BLaER1 (cell line): ENCODE results near the gene EEPD1.
A peak's percentile ranks its signal among the peaks of the same experiment; 100 is the strongest.
"Not testable (repeated sequence)": the region's sequence is repeated elsewhere in the genome, so short reads cannot be mapped to it uniquely, and the experiment has no call there.

Experiments used
- H3K27ac ChIP-seq: shearing (Covaris generic); formaldehyde crosslinking; 2 replicates; pipeline ENCODE4 v1.8.1; 2022
- H3K27me3 ChIP-seq: shearing (Covaris generic); formaldehyde crosslinking; 2 replicates; pipeline ENCODE4 v1.8.1; 2022
- H3K36me3 ChIP-seq: shearing (Covaris generic); formaldehyde crosslinking; 2 replicates; pipeline ENCODE4 v1.8.1; 2022
- H3K4me1 ChIP-seq: shearing (Covaris generic); formaldehyde crosslinking; 2 replicates; pipeline ENCODE4 v1.8.1; 2022
- H3K4me2 ChIP-seq: shearing (Covaris generic); formaldehyde crosslinking; 2 replicates; pipeline ENCODE4 v1.8.1; 2022
- H3K4me3 ChIP-seq: shearing (Covaris generic); formaldehyde crosslinking; 2 replicates; pipeline ENCODE4 v1.8.1; 2022
- H3K9ac ChIP-seq: shearing (Covaris generic); formaldehyde crosslinking; 2 replicates; pipeline ENCODE4 v1.8.1; 2022
- H3K9me3 ChIP-seq: shearing (Covaris generic); formaldehyde crosslinking; 2 replicates; pipeline ENCODE4 v1.8.1; 2022
- H4K20me1 ChIP-seq: shearing (Covaris generic); formaldehyde crosslinking; 2 replicates; pipeline ENCODE4 v1.8.1; 2022
- Cebpa-rat ChIP-seq: shearing (Covaris generic); IDR thresholded peaks from 2 replicates; pipeline ENCODE4 v1.8.1; 2022

Gene EEPD1

DNA sequence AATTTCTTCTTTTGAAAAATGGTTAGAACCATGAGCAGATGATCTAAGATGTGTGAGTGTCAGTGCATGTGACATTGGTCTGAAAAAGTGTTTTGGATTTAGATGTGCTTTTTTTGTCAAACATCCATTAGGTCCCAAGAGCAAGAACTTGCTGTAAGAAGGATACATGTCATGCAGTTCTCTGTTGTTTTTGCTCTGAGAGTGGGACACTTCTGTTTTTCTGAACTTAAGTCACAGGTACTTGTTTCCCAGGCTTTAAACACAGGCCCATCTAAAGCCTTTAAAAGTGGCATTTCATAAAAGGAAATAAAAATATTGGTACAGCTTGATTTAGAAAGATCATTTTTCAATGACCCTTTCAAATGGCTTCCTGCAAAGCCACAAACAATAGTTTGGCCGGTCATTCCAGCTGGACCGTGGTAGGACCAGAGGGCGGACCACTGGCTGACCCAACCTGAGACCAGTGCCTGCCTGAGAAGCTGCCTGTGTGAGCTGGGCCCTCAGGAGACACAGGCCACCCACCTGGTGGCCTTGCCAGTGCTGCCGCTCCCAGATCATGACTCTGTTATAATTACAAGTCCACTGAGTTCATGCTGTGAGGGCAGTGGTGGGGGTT is 92.7 kb downstream of the EEPD1 start:
- Histone ChIP-seq H3K27me3 (no peaks in the 10 kb centered on the region), H3K36me3 (no peaks in the 10 kb centered on the region), H3K4me1 (no peaks in the 10 kb centered on the region), H3K9me3 (no peaks in the 10 kb centered on the region), H4K20me1 (no peaks in the 10 kb centered on the region), H3K4me2 (no peak overlapping the region), H3K4me3 (no peak overlapping the region), H3K9ac (no peak overlapping the region), H3K27ac (no peak overlapping the region)
- no peak for TF ChIP-seq Cebpa-rat

DNA sequence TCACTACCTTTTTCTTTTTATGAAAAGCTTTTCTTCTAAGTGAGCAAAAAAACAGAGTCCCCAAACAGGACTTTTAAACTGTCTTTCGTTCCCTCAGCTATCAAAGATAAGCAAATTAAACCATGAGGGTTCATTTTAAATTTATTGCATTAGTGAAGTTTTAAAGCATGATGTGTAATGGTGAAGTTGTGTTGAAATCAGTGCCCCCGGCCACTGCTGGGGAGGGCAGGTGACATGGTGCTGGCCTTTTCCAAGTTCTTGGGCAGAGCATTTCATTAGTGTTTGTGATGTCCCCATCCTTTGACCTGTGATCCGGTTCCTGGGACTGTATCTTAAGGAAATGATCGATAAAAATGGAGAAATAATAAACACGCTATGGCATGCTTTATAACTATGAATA is 96.0 kb downstream of the EEPD1 start:
- no peak overlapping the region for H3K9ac ChIP-seq
- H3K9me3 ChIP-seq = peaks cover 2% of the 10 kb centered on the region; the same call in 1 of the 2 replicates
- no peaks in the 10 kb centered on the region for H4K20me1 ChIP-seq
- H3K4me1 ChIP-seq = no peaks in the 10 kb centered on the region
- no peak overlapping the region for H3K4me3 ChIP-seq
- H3K36me3 ChIP-seq = no peaks in the 10 kb centered on the region
- TF ChIP-seq Cebpa-rat = no peak
- no peak overlapping the region for H3K27ac ChIP-seq
- H3K27me3 ChIP-seq = no peaks in the 10 kb centered on the region
- no peak overlapping the region for H3K4me2 ChIP-seq

DNA sequence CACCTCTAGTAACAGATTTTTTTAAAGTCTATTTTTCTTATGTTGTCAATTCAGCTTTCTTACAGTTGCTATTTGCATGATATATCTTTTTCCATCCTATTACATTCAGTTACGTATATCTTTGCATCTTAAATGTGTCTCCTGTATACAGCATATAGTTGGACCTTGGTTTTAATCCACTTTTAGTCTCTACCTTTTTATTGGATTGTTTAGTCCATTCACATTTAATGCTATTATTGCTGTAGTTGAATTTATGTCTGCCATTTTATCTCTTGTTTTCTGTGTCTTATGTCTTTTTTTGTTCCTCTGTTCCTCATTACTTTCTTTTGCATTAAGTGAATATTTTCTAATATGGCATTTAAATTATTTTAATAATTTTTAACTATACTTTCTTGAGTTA is 100.6 kb downstream of the EEPD1 start:
- Histone ChIP-seq H3K36me3 (no peaks in the 10 kb centered on the region), H3K9me3 (peaks cover 8% of the 10 kb centered on the region), H3K27ac (no peak overlapping the region), H3K4me2 (no peak overlapping the region), H3K4me1 (no peaks in the 10 kb centered on the region), H3K4me3 (no peak overlapping the region), H3K9ac (no peak overlapping the region), H3K27me3 (no peaks in the 10 kb centered on the region), H4K20me1 (no peaks in the 10 kb centered on the region)
- no peak for TF ChIP-seq Cebpa-rat

DNA sequence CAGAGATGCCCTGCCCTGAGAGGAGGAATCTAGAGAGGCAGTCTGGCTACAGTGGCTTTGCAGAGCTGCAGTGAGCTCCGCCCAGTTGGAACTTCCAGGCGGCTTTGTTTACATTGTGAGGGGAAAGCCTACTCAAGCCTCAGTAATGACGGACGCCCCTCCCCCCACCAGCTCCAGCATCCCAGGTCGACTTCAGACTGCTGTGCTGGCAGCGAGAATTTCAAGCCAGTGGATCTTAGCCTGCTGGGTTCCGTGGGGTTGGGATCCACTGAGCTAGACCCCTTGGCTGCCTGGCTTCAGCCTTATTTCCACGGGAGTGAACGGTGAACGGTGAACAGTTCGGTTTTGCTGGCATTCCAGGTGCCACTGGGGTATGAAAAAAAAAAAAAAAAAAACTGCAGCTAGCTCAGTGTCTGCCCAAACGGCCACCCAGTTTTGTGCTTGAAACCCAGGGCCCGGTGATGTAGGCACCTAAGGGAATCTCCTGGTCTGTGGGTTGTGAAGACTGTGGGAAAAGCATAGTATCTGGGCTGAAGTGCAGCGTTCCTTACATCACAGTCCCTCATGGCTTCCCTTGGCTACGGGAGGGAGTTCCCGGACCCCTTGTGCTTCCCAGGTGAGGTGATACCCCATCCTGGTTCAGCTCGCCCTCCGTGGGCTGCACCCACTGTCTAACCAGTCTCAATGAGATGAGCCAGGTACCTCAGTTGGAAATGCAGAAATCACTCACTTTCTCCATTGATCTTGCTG is 105.6 kb downstream of the EEPD1 start:
- H3K4me2 ChIP-seq, H3K9me3 ChIP-seq, H4K20me1 ChIP-seq, H3K36me3 ChIP-seq, H3K9ac ChIP-seq, H3K27me3 ChIP-seq, H3K27ac ChIP-seq, H3K4me3 ChIP-seq: not testable (repeated sequence)
- peaks cover 26% of the 10 kb centered on the region for H3K4me1 ChIP-seq

DNA sequence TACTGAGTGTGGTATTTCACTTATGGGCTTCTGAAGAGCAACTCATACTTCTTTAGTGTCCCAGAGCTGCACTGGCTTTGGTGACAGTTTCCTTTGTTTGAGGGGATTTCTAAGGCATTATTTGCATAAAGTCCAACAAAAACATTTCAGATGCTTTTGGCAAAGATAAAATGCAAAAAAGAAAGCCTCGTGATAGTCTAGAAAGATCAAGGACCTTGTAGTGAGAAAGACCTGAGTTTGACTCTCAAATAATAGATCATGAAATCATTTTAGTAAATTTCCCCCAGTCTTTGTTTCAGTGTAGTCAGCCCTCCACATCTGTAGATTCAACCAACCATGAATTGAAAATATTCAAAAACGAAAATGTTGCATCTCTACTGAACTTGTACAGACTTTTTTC is 107.4 kb downstream of the EEPD1 start:
- H3K4me1 ChIP-seq = peaks cover 35% of the 10 kb centered on the region
- H3K9me3 ChIP-seq = 0 out of 2 replicates have a peak, but pooled peaks cover 3% of the 10 kb centered on the region
- H3K9ac ChIP-seq = peak overlapping the region; percentile 43; the same call in 1 of the 2 replicates
- peak overlapping the region; percentile 35; the same call in 1 of the 2 replicates for H3K27ac ChIP-seq
- no peak overlapping the region for H3K4me3 ChIP-seq
- peak overlapping the region; percentile 26; the same call in 1 of the 2 replicates for H3K4me2 ChIP-seq
- no peaks in the 10 kb centered on the region for H3K36me3 ChIP-seq
- TF ChIP-seq Cebpa-rat = no peak
- no peaks in the 10 kb centered on the region for H3K27me3 ChIP-seq
- H4K20me1 ChIP-seq = no peaks in the 10 kb centered on the region

DNA sequence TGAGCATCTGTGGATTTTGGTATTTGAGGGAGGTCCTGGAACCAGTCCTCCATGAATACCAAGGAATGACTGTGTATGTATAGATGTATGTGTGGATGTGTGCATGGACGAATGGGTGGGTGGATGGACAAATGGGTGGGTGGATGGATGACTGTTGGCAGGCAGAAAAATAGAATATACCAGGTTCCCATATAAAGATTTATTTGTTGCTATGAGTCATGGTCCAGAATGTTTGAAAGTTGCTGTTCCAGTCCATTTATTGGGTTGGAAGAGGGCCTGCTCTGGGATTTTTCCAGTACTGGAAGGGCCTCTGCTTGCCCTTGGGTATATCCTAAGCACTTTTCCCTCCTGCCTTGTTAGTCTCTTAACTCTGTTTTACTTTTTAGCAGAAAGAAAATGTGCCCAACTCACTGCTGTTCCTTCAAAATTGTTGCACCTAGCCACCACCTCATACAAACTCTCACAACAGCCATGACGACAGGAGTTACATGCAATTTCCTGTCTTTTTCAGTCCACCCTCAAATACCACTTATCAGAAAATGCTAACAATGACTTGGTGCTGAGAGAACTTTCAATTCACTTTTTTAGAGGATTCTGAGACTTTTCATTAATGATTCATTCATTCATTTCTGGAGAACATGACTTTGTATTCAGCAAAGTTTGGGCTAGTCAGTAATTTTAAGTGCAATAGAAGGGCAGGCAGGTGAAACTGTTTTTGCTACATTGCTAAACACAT is 108.1 kb downstream of the EEPD1 start:
- Histone ChIP-seq H3K27me3 (no peaks in the 10 kb centered on the region), H3K4me1 (peaks cover 42% of the 10 kb centered on the region), H3K36me3 (no peaks in the 10 kb centered on the region), H3K4me2 (peak overlapping the region; percentile 26; the same call in 1 of the 2 replicates), H3K9ac (no peak overlapping the region), H3K27ac (no peak overlapping the region), H4K20me1 (no peaks in the 10 kb centered on the region), H3K4me3 (no peak overlapping the region), H3K9me3 (no peaks in the 10 kb centered on the region)
- no peak for TF ChIP-seq Cebpa-rat

DNA sequence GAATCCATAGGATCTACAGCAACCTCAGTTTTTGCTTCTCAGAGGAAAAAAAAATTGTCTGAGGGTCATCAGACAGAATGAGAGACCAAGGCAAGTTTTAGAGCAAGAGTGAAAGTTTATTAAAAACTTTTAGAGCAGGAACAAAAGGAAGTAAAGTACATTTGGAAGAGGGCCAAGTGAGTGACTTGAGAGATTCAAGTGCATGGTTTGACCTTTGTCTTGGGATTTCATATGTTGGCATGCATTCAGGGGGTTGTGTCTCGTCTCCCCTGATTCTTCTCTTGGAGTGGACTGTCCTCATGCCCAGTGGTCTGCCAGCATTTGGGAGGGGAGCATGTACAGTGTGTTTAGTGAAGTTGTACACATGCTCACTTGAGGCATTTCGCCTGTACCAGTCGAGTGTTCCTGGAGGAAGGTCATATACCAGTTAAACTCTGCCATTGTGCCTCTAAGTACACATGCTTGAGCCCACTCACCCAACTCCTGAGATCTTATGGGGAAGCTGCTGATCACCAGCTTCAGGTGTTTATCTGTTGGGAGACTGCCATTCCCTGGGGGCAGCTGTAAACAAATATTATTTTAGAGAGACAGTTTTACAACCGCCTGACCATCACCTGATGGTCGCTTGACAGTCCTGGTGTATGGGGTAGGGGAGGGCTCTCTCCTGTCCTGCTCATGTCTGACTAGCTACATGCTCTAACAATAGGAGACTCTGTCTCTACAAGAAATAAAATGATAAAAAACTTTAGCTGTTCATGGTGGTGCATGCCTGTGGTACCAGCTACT is 109.4 kb downstream of the EEPD1 start:
- Histone ChIP-seq H3K9ac (no peak overlapping the region), H3K27ac (no peak overlapping the region), H3K36me3 (no peaks in the 10 kb centered on the region), H3K9me3 (no peaks in the 10 kb centered on the region), H4K20me1 (no peaks in the 10 kb centered on the region), H3K4me2 (peak overlapping the region; percentile 60), H3K27me3 (no peaks in the 10 kb centered on the region), H3K4me1 (peaks cover 49% of the 10 kb centered on the region), H3K4me3 (no peak overlapping the region)
- TF ChIP-seq Cebpa-rat = no peak

DNA sequence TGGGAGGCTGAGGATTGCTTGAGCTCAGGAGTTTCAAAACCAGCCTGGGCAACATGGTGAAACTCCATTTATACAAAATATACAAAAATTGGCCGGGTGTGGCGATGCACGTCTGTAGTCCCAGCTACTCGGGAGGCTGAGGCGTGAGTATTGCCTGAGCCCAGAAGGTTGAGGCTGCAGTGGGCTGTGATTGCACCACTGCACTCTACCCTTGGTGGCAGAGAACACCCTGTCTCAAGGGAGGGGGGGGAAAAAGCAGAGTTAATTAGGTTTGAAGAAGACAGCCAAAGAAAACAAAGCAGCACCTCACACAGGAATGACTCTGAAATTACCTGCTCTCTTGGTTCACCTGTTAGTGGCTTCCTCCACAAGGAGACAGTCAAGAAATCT is 110.0 kb downstream of the EEPD1 start:
- Histone ChIP-seq H4K20me1 (no peaks in the 10 kb centered on the region), H3K9me3 (no peaks in the 10 kb centered on the region), H3K4me3 (no peak overlapping the region), H3K27me3 (no peaks in the 10 kb centered on the region), H3K36me3 (no peaks in the 10 kb centered on the region), H3K9ac (no peak overlapping the region), H3K27ac (no peak overlapping the region), H3K4me2 (peak overlapping the region; percentile 60), H3K4me1 (peaks cover 49% of the 10 kb centered on the region)
- TF ChIP-seq Cebpa-rat = no peak

DNA sequence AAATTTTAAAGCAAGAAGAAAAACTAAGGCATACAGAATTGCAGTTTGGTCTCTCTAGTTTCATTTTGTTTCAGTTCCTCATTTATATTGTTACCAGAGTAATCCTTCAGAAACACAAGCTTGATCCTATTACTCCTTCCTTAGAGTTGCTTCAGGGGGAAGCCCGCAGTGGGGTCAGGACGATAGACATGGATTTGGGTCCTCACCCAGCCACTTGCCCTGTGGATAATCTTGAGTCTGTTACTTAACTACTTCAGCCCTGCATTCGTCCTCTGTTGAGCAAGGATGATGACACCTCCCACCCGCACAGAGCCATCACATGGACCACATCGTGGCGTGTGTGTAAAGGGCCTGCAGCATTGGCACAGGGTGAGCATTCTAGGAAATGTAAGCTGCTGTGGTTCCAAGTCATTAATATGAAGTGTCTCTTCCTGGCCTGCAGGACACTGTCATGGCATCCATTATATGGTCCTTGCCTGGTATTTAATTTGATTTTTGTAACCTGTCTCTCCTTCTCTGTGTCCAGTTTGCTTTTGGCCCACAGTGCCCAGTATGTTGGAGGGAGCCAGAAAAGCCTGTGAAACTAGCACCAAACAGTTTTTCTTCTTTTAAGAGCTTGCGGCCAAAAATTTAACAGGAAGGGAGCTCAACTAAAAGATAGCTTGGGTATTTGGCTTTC is 111.2 kb downstream of the EEPD1 start:
- Histone ChIP-seq H4K20me1 (no peaks in the 10 kb centered on the region), H3K27ac (no peak overlapping the region), H3K27me3 (no peaks in the 10 kb centered on the region), H3K4me1 (peaks cover 49% of the 10 kb centered on the region), H3K4me3 (no peak overlapping the region), H3K36me3 (no peaks in the 10 kb centered on the region), H3K9ac (no peak overlapping the region), H3K9me3 (no peaks in the 10 kb centered on the region), H3K4me2 (peak overlapping the region; percentile 60)
- TF ChIP-seq Cebpa-rat = no peak
